ENCODE measurements around the gene R3HDM1.

- TF ChIP-seq POLR2A (IDR thresholded peaks at IDR 0.05), result no peak
- no peak for TF ChIP-seq CTCF (IDR thresholded peaks at IDR 0.05)
- no peak for TF ChIP-seq POLR2AphosphoS5 (IDR thresholded peaks at IDR 0.05)
Measured at GRCh38 chr2:135504811-135505210, 26.5 kb upstream of the R3HDM1 start.
